GM12865 (cell line): Measurements from ENCODE around the gene CABLES2.
A peak's percentile ranks its signal among the peaks of the same experiment; 100 is the strongest.

Experiments
- DNase-seq: peaks from one replicate; pipeline ENCODE4 v3.0.0; 2010; ENCODE audit warnings: low read depth
- H3K4me3 ChIP-seq: 2 replicates; pipeline ENCODE4 v1.5.1; 2011; ENCODE audit warnings: mild to moderate bottlenecking, low read depth, low read length, control low read depth
- CTCF ChIP-seq: IDR thresholded peaks from 2 replicates; pipeline ENCODE4 v1.5.1; 2011; ENCODE audit warnings: low read length, control low read depth, low read depth, inconsistent platforms; ENCODE audit not compliant: insufficient read depth; ENCODE audit errors: missing control alignments

CABLES2 gene

GRCh38 chr20:62390317-62391164 lies 16.5 kb downstream of the CABLES2 start:
- no peak for TF ChIP-seq CTCF
- DNase-seq, result no peak
- H3K4me3 ChIP-seq, result no peak overlapping the region

DNA sequence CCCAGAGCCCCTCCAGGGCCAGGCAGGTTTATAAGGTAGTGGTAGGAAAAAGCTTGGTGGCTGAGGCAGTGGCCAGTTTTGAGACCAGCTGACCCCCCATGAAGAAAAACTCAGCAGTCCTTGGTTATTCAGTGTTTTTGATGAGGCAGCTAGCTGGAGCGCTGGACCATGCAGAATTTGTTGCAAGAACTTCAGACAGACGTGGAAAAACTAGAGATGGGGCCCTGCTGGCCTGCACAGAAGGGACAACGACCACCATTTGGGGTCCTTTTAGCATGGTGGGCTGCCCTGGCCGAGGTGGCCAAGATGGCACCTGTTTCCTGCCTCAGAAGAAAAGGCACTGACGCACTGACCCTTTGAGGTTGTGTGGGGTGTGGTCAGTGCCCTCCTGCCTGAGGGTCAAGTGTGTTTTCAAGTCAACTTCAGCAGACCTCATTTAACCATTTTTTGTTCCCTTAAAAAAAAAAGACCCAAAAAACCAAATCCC lies 17.4 kb downstream of the CABLES2 start:
- no peak for DNase-seq
- no peak for TF ChIP-seq CTCF
- no peak overlapping the region for H3K4me3 ChIP-seq

DNA sequence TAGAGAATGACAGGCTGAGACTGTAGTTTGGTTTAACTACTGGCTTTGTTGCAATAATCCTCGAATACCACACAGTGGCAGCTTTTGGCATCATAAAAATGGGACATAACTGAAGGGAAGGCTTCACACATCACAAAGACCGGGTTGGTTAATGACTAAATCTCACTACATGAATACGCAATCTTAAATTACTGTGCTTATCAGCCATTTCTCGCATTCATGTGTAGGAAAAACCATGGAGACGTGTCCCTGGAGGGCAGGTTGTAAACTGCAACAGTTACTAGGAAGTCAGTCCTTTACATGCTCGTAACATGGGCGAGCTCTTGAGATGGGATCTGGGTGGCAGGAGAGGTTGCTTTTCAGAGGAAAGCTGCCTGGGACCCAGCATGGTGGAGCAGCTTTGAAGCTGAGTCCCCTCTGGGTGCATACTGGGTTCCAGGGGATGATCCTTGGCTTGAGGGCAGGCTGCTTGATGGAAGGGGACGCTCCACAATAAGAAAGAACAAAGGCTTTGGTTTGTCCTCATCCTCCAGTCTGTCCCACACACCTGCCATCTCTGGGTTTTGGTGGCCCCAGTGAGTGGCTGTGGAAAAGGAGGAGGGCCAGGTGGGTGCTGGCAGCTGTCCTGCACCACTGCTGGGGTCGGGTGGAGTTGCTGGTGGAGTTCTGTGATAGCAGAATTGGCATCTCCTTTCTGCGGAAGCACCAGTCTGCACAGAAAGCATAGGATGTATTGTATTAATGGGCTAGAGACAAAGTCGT lies 18.1 kb downstream of the CABLES2 start:
- DNase-seq, result no peak
- TF ChIP-seq CTCF, result no peak
- no peak overlapping the region for H3K4me3 ChIP-seq

GRCh38 chr20:62387933-62388635 lies 19.0 kb downstream of the CABLES2 start:
- no peak for DNase-seq
- no peak for TF ChIP-seq CTCF
- peak overlapping the region; percentile 74 for H3K4me3 ChIP-seq

DNA sequence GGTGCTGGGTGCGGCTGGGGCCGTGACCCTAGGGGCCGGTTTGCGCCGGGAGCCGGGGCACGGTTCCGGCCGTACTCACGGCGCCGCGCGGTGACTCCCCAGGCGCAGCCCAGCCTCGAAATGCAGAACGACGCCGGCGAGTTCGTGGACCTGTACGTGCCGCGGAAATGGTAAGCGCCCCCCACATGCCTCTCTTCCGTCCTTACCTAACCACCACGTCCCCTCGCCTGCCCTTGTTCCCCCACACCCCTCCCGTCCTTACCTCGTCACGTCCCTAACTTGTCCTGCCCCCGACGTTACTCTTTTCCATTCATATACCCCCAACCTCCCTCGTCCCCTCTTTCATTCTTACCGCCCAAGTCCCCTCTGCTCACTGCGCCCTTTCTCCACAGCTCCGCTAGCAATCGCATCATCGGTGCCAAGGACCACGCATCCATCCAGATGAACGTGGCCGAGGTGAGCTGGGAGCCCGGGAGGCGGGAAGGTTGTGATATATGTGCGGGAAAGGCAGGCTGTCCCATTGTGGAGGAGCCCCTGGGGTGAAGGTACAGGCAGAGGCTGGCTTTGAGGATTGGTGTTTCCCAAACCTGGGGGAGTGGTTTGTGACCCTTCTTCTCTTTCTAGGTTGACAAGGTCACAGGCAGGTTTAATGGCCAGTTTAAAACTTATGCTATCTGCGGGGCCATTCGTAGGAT lies 19.7 kb downstream of the CABLES2 start:
- TF ChIP-seq CTCF, result no peak
- DNase-seq, result peak; percentile 43
- H3K4me3 ChIP-seq, result peak overlapping the region; percentile 74
